Vagina (tissue), 2 donors: ENCODE results near the gene POLR3B. TPM values are rescaled to one million over a fixed set of nuclear protein-coding genes. Genes with fewer than 3 reads are reported as not detected.

Experiments
- DNase-seq, 2 donors: peaks; one replicate each; pipeline ENCODE4 v3.0.0-alpha.2; 2017; ENCODE audit errors: extremely low spot score in 2 of 2
- H3K27ac ChIP-seq: fragments of 200-600 bp; sonication (generic); one replicate; pipeline ENCODE4 v1.5.1; 2019
- H3K27me3 ChIP-seq: fragments of 200-600 bp; sonication (generic); one replicate; pipeline ENCODE4 v1.5.1; 2019
- H3K36me3 ChIP-seq, 2 donors: fragments of 200-600 bp; sonication (generic); one replicate each; pipeline ENCODE4 v1.5.1; 2017 to 2019
- H3K4me1 ChIP-seq: fragments of 200-600 bp; sonication (generic); one replicate; pipeline ENCODE4 v1.5.1; 2019
- H3K4me3 ChIP-seq, 2 donors: fragments of 200-600 bp; sonication (generic); 1 replicate in 1 of 2; 2 replicates in 1 of 2; pipeline ENCODE4 v1.5.1; 2016 to 2019
- H3K9me3 ChIP-seq: fragments of 200-600 bp; sonication (generic); one replicate; pipeline ENCODE4 v1.5.1; 2019
- CTCF ChIP-seq, 3 experiments: fragments of 450-650 bp in 2 of 3; fragments of 200-600 bp in 1 of 3; sonication (generic) in 1 of 3; IDR thresholded peaks; one replicate each; pipeline ENCODE4 v1.5.1; 2017 to 2019; ENCODE audit warnings: antibody characterized with exemption in 3 of 3, mild to moderate bottlenecking in 2 of 3, moderate library complexity in 2 of 3
- POLR2A ChIP-seq, 2 donors: fragments of 450-650 bp; IDR thresholded peaks; one replicate each; pipeline ENCODE4 v1.6.1; 2017; ENCODE audit warnings: antibody characterized with exemption in 2 of 2, mild to moderate bottlenecking in 2 of 2, moderate library complexity in 2 of 2
- POLR2AphosphoS5 ChIP-seq, 2 donors: sonication (generic); formaldehyde crosslinking; IDR thresholded peaks; one replicate each; pipeline ENCODE4 v1.9.0; 2017; ENCODE audit warnings: antibody characterized with exemption in 2 of 2, mild to moderate bottlenecking in 2 of 2, low read depth in 1 of 2; ENCODE audit not compliant: insufficient read depth in 1 of 2
- intact Hi-C: fragments of 100-400 bp; cut with DNase I; formaldehyde crosslinking; loops from one replicate; pipeline ENCODE4 v1.15.1; 2023
- total RNA-seq: library from RNA; depleted of rRNA; stranded (reverse); fragments of >200 nt; gene quantifications from one replicate; pipeline ENCODE4 v1.2.3, GENCODE V29; 2016

Gene POLR3B
- total RNA-seq, 1 donor from 2014 or later, result 10.1 TPM

GRCh38 chr12:106386813-106387535, 29.4 kb downstream of the POLR3B start:
- Histone ChIP-seq H3K4me1 (no peaks in the 10 kb centered on the region), H3K4me3 (no peak overlapping the region), H3K9me3 (no peaks in the 10 kb centered on the region), H3K27ac (no peak overlapping the region), H3K36me3 (peaks cover 0 to 11% of the 10 kb centered on the region in 2 donors), H3K27me3 (no peaks in the 10 kb centered on the region)
- TF ChIP-seq POLR2A (IDR thresholded peaks at IDR 0.05) (no peak), POLR2AphosphoS5 (IDR thresholded peaks at IDR 0.05; ENCODE audit: insufficient read depth in 1 of 2, low read depth in 1 of 2) (no peak), CTCF (IDR thresholded peaks at IDR 0.05) (no peak)
- DNase-seq, result no peak
- intact Hi-C loops, result loop anchor here (5.0 to 10.0 kb wide), 3 partner anchors 450 to 718 kb away; no protein-coding TSS in a partner anchor

GRCh38 chr12:106387848-106388377, 30.4 kb downstream of the POLR3B start:
- Histone ChIP-seq H3K27ac (no peak overlapping the region), H3K4me1 (no peaks in the 10 kb centered on the region), H3K4me3 (no peak overlapping the region), H3K36me3 (peaks cover 0 to 4% of the 10 kb centered on the region in 2 donors), H3K9me3 (no peaks in the 10 kb centered on the region), H3K27me3 (no peaks in the 10 kb centered on the region)
- intact Hi-C loops, result loop anchor here (5.0 to 10.0 kb wide), 3 partner anchors 449 to 717 kb away; no protein-coding TSS in a partner anchor
- no peak for DNase-seq
- TF ChIP-seq CTCF (IDR thresholded peaks at IDR 0.05) (no peak), POLR2AphosphoS5 (IDR thresholded peaks at IDR 0.05; ENCODE audit: insufficient read depth in 1 of 2, low read depth in 1 of 2) (no peak), POLR2A (IDR thresholded peaks at IDR 0.05) (no peak)

- Histone ChIP-seq H3K4me3 (no peak overlapping the region), H3K4me1 (no peaks in the 10 kb centered on the region), H3K9me3 (no peaks in the 10 kb centered on the region), H3K27ac (no peak overlapping the region), H3K27me3 (no peaks in the 10 kb centered on the region), H3K36me3 (peaks cover 0 to 14% of the 10 kb centered on the region in 2 donors)
- intact Hi-C loops, result loop anchor here (5.0 to 10.0 kb wide), 3 partner anchors 448 to 716 kb away; no protein-coding TSS in a partner anchor
- no peak for TF ChIP-seq CTCF (IDR thresholded peaks at IDR 0.05)
- no peak for TF ChIP-seq POLR2AphosphoS5 (IDR thresholded peaks at IDR 0.05; ENCODE audit: insufficient read depth in 1 of 2, low read depth in 1 of 2)
- TF ChIP-seq POLR2A (IDR thresholded peaks at IDR 0.05), result no peak
- DNase-seq, result no peak
Measured at GRCh38 chr12:106389151-106389550, 31.6 kb downstream of the POLR3B start.

- TF ChIP-seq POLR2A (IDR thresholded peaks at IDR 0.05) (no peak), CTCF (IDR thresholded peaks at IDR 0.05) (no peak), POLR2AphosphoS5 (IDR thresholded peaks at IDR 0.05; ENCODE audit: insufficient read depth in 1 of 2, low read depth in 1 of 2) (no peak)
- no peaks in the 10 kb centered on the region for H3K27me3 ChIP-seq
- H3K36me3 ChIP-seq, result peaks cover 0 to 18% of the 10 kb centered on the region in 2 donors
- H3K4me1 ChIP-seq, result no peaks in the 10 kb centered on the region
- DNase-seq, result no peak
- H3K4me3 ChIP-seq, result no peak overlapping the region
- H3K9me3 ChIP-seq, result no peaks in the 10 kb centered on the region
- H3K27ac ChIP-seq, result no peak overlapping the region
- intact Hi-C loops, result no loop called here
Measured at GRCh38 chr12:106392759-106393158, 35.2 kb downstream of the POLR3B start.

- Histone ChIP-seq H3K9me3 (no peaks in the 10 kb centered on the region), H3K36me3 (peaks cover 0 to 4% of the 10 kb centered on the region in 2 donors), H3K4me1 (no peaks in the 10 kb centered on the region), H3K27me3 (no peaks in the 10 kb centered on the region), H3K4me3 (no peak overlapping the region), H3K27ac (no peak overlapping the region)
- TF ChIP-seq POLR2A (IDR thresholded peaks at IDR 0.05) (no peak), POLR2AphosphoS5 (IDR thresholded peaks at IDR 0.05; ENCODE audit: insufficient read depth in 1 of 2, low read depth in 1 of 2) (no peak), CTCF (IDR thresholded peaks at IDR 0.05) (no peak)
- DNase-seq, result no peak
- intact Hi-C loops, result no loop called here
Measured at GRCh38 chr12:106409878-106410277, 52.3 kb downstream of the POLR3B start.
